Motor neuron (in vitro differentiated cells): ENCODE measurements around the gene ELF2. TPM values are rescaled to one million over a fixed set of nuclear protein-coding genes. Genes with fewer than 3 reads are reported as not detected.
"Not testable (repeated sequence)": the region's sequence is repeated elsewhere in the genome, so short reads cannot be mapped to it uniquely, and the experiment has no call there.

Source experiments
- ATAC-seq, 8 experiments: fragments of 200-7000 bp; cut with Tn5 transposase; replicated peaks in 6 of 8; 2 replicates each; pipeline ENCODE4 v1.8.0; 2021; ENCODE audit warnings: mild to moderate bottlenecking in 8 of 8, moderate library complexity in 8 of 8
- H3K27ac ChIP-seq, 2 donors: fragments of 250-450 bp; sonication (Bioruptor Pico); 2 replicates each; pipeline ENCODE4 v1.9.0; 2021; ENCODE audit warnings: antibody characterized with exemption in 2 of 2, mild to moderate bottlenecking in 2 of 2, moderate library complexity in 1 of 2
- H3K4me1 ChIP-seq, 2 donors: fragments of 250-450 bp; sonication (Bioruptor Pico); replicated peaks in 1 of 2; 2 replicates each; pipeline ENCODE4 v1.6.1; 2021; ENCODE audit warnings: antibody characterized with exemption in 2 of 2, mild to moderate bottlenecking in 2 of 2, moderate library complexity in 1 of 2
- H3K4me3 ChIP-seq, 5 donors: fragments of 250-450 bp; sonication (Bioruptor Pico); 2 replicates each; pipeline ENCODE4 v1.9.0; 2021; ENCODE audit warnings: antibody characterized with exemption in 5 of 5, mild to moderate bottlenecking in 5 of 5, moderate library complexity in 4 of 5
- WGBS, 10 experiments: fragments of 450-650 bp; shearing (Covaris generic); methylation state at CpG; one replicate each; pipeline ENCODE4 v1.0.0; 2022; 5-methylcytosine and 5-hydroxymethylcytosine counted together
- in situ Hi-C, 9 experiments: fragments of 400-800 bp; cut with MboI; loops; one replicate each; pipeline ENCODE4 v1.15.0; 2021; ENCODE audit warnings: low sequenced_read_pairs in 9 of 9, low pct_unique_long_range_greater_than_20kb in 2 of 9; ENCODE audit not compliant: unreplicated experiment in 9 of 9
- total RNA-seq, 8 experiments: library from RNA; unstranded; fragments of 300-600 nt; gene quantifications; 2 replicates each; pipeline versions ENCODE4 v1.2.3 to v1.2.4, GENCODE V29; 2022

The ELF2 gene
- total RNA-seq, 8 experiments from 2014 or later: 32.9 to 198 (median 53.4) TPM

GRCh38 chr4:139207247-139207646 is 30.2 kb upstream of the ELF2 start:
- Histone ChIP-seq H3K27ac (no peak overlapping the region), H3K4me3 (no peak overlapping the region), H3K4me1 (peaks cover 0 to 7% of the 10 kb centered on the region in 2 donors)
- 38 to 100% (median 92%) methylated on average over 2 to 3 of the region's 3 CpGs; no CpG with 5 or more reads in 3 of the 10 experiments for WGBS, 10 experiments
- no peak for ATAC-seq
- in situ Hi-C loops: no loop called here

GRCh38 chr4:139202991-139203390 is 26.0 kb upstream of the ELF2 start:
- in situ Hi-C loops: no loop called here
- Histone ChIP-seq H3K4me1 (peaks cover 0 to 1% of the 10 kb centered on the region in 2 donors), H3K27ac (no peak overlapping the region), H3K4me3 (no peak overlapping the region)
- no peak for ATAC-seq
- WGBS, 10 experiments: 83 to 100% (median 100%) methylated on average over 1 to 2 of the region's 2 CpGs; no CpG with 5 or more reads in 4 of the 10 experiments

- WGBS, 10 experiments: 57 to 100% (median 86%) methylated on average over 1 to 4 of the region's 4 CpGs
- Histone ChIP-seq H3K4me1 (no peaks in the 10 kb centered on the region), H3K27ac (no peak overlapping the region), H3K4me3 (no peak overlapping the region)
- ATAC-seq: no peak
- in situ Hi-C loops: no loop called here
Measured at GRCh38 chr4:139200506-139200905, 23.5 kb upstream of the ELF2 start.

- ATAC-seq: no peak
- in situ Hi-C loops: no loop called here
- Histone ChIP-seq H3K27ac (no peak overlapping the region), H3K4me3 (no peak overlapping the region), H3K4me1 (no peaks in the 10 kb centered on the region)
- 0 to 97% (median 84%) methylated on average over 1 to 4 of the region's 4 CpGs for WGBS, 10 experiments
Measured at GRCh38 chr4:139200102-139200501, 23.1 kb upstream of the ELF2 start.

- ATAC-seq, H3K4me1 ChIP-seq, H3K27ac ChIP-seq, H3K4me3 ChIP-seq: not testable (repeated sequence)
- in situ Hi-C loops: loop anchor here in 1 of 9 experiments (25.0 kb wide), 1 partner anchor 90 kb away; the partner anchor contains the start of gene MGARP
- WGBS, 10 experiments: 13 to 96% (median 72%) methylated on average over 1 to 4 of the region's 4 CpGs; no CpG with 5 or more reads in 2 of the 10 experiments
Measured at GRCh38 chr4:139197214-139197613, 20.2 kb upstream of the ELF2 start.

GRCh38 chr4:139196462-139196861 is 19.4 kb upstream of the ELF2 start:
- Histone ChIP-seq H3K4me1 (no peaks in the 10 kb centered on the region), H3K4me3 (no peak overlapping the region), H3K27ac (no peak overlapping the region)
- in situ Hi-C loops: loop anchor here in 1 of 9 experiments (25.0 kb wide), 1 partner anchor 91 kb away; the partner anchor contains the start of gene MGARP
- 25 to 79% (median 58%) methylated on average over 1 to 3 of the region's 3 CpGs; no CpG with 5 or more reads in 2 of the 10 experiments for WGBS, 10 experiments
- ATAC-seq: peak in 4 of 8 experiments; percentile 23 to 92 (median 76)

- H3K27ac ChIP-seq: no peak overlapping the region
- H3K4me1 ChIP-seq: no peaks in the 10 kb centered on the region
- in situ Hi-C loops: loop anchor here in 1 of 9 experiments (25.0 kb wide), 1 partner anchor 96 kb away; the partner anchor contains the start of gene MGARP
- no peak overlapping the region for H3K4me3 ChIP-seq
- WGBS, 10 experiments: 14 to 100% (median 95%) methylated on average over 1 to 2 of the region's 2 CpGs; no CpG with 5 or more reads in 4 of the 10 experiments
- ATAC-seq: no peak
Measured at GRCh38 chr4:139191373-139191772, 14.4 kb upstream of the ELF2 start.

- H3K4me1 ChIP-seq: no peaks in the 10 kb centered on the region
- H3K4me3 ChIP-seq: no peak overlapping the region
- WGBS, 10 experiments: 68 to 100% (median 91%) methylated on average over 1 to 7 of the region's 7 CpGs; no CpG with 5 or more reads in 1 of the 10 experiments
- no peak for ATAC-seq
- in situ Hi-C loops: loop anchor here in 1 of 9 experiments (25.0 kb wide), 1 partner anchor 97 kb away; the partner anchor contains the start of gene MGARP
- H3K27ac ChIP-seq: no peak overlapping the region
Measured at GRCh38 chr4:139189972-139190371, 13.0 kb upstream of the ELF2 start.

GRCh38 chr4:139189417-139189749 is 12.4 kb upstream of the ELF2 start:
- in situ Hi-C loops: loop anchor here in 1 of 9 experiments (25.0 kb wide), 1 partner anchor 98 kb away; the partner anchor contains the start of gene MGARP
- no peak overlapping the region for H3K4me3 ChIP-seq
- ATAC-seq: no peak
- H3K4me1 ChIP-seq: no peaks in the 10 kb centered on the region
- no peak overlapping the region for H3K27ac ChIP-seq
- 73 to 100% (median 100%) methylated on average over 1 to 2 of the region's 2 CpGs for WGBS, 10 experiments

GRCh38 chr4:139188648-139189416 is 11.8 kb upstream of the ELF2 start:
- WGBS, 10 experiments: 33 to 100% (median 71%) methylated on average over 1 to 7 of the region's 9 CpGs
- in situ Hi-C loops: loop anchor here in 1 of 9 experiments (25.0 kb wide), 1 partner anchor 98 kb away; the partner anchor contains the start of gene MGARP

GRCh38 chr4:139184129-139184528 is 7.1 kb upstream of the ELF2 start:
- Histone ChIP-seq H3K4me1 (peaks cover 0 to 1% of the 10 kb centered on the region in 2 donors), H3K4me3 (no peak overlapping the region), H3K27ac (no peak overlapping the region)
- ATAC-seq: peak in 2 of 8 experiments; percentile 34 to 63
- in situ Hi-C loops: loop anchor here in 1 of 9 experiments (25.0 kb wide), 1 partner anchor 103 kb away; the partner anchor contains the start of gene MGARP

More at GRCh38 chr4:139188648-139189416, 11.8 kb upstream of the ELF2 start:
- ATAC-seq: no peak
- H3K27ac ChIP-seq: no peak overlapping the region
- no peaks in the 10 kb centered on the region for H3K4me1 ChIP-seq
- H3K4me3 ChIP-seq: no peak overlapping the region

- 0 to 3% (median 0%) methylated on average over 1 to 13 of the region's 70 CpGs; no CpG with 5 or more reads in 5 of the 10 experiments for WGBS, 10 experiments
- in situ Hi-C loops: loop anchor here in 1 of 9 experiments (25.0 kb wide), 1 partner anchor 109 kb away; the partner anchor contains the start of gene MGARP
- Histone ChIP-seq H3K27ac (peak overlapping the region; percentile 91 to 92), H3K4me1 (peaks cover 5 to 15% of the 10 kb centered on the region in 2 donors), H3K4me3 (peak overlapping the region; percentile 64 to 98 (median 89))
- ATAC-seq: peak; percentile 46 to 74 (median 66)
Measured at GRCh38 chr4:139177869-139178619, 1.0 kb upstream of the ELF2 start.
